ENCODE results near the gene CUEDC2. TPM values are rescaled to one million over a fixed set of nuclear protein-coding genes. Genes with fewer than 3 reads are reported as not detected.
A peak's percentile ranks its signal among the peaks of the same experiment; 100 is the strongest.

The CUEDC2 gene
- total and polyA plus RNA-seq, 10 of the 15 experiments (the other 5 are each of a cell fraction or from before 2014, with no cell fraction given): 20.4 to 121 (median 75.0) TPM

GRCh38 chr10:102449321-102450123 lies 17.1 kb upstream of the CUEDC2 start (continued):
- TF ChIP-seq TAF1 (IDR thresholded peaks at IDR 0.05; ENCODE audit: borderline replicate concordance, low read depth, low read length) (no peak), TARDBP (IDR thresholded peaks at IDR 0.05; ENCODE audit: borderline replicate concordance) (no peak), SIN3A (IDR thresholded peaks at IDR 0.05; ENCODE audit: low read depth, low read length) (0 out of 2 replicates have a peak, but pooled peaks have one; percentile 42), NBN (IDR thresholded peaks at IDR 0.05) (0 out of 2 replicates have a peak, but pooled peaks have one; percentile 57), CBX3 (IDR thresholded peaks at IDR 0.05; ENCODE audit: borderline replicate concordance, low read depth) (no peak), IRF4 (IDR thresholded peaks at IDR 0.05; ENCODE audit: low read depth, low read length) (no peak), WRNIP1 (IDR thresholded peaks at IDR 0.05; ENCODE audit: borderline replicate concordance, low read depth, low read length) (no peak), POLR2AphosphoS2 (IDR thresholded peaks at IDR 0.05; ENCODE audit: low read depth, low read length) (no peak), POU2F2 (IDR thresholded peaks at IDR 0.05; ENCODE audit: borderline replicate concordance, low read depth, low read length) (0 out of 3 replicates have a peak, but pooled peaks have one; percentile 6), GABPA (IDR thresholded peaks at IDR 0.05; ENCODE audit: low read depth) (no peak), ESRRA (IDR thresholded peaks at IDR 0.05; ENCODE audit: low read length) (no peak), BHLHE40 (IDR thresholded peaks at IDR 0.05; ENCODE audit: borderline replicate concordance in 1 of 2, low read depth in 2 of 2, low read length in 1 of 2) (0 out of 4 replicates have a peak, but pooled peaks of 1 of the 2 experiments have one; percentile 38), MEF2B (IDR thresholded peaks at IDR 0.05; ENCODE audit: partially characterized antibody, poor library complexity, severe bottlenecking) (no peak), HCFC1 (IDR thresholded peaks at IDR 0.05; ENCODE audit: low read length) (no peak), ZBTB11 (CRISPR knock-in tag; IDR thresholded peaks at IDR 0.05) (no peak), YY1 (IDR thresholded peaks at IDR 0.05; ENCODE audit: low read depth, low read length) (peak; percentile 74), IRF3 (IDR thresholded peaks at IDR 0.05) (no peak), NR2C1 (IDR thresholded peaks at IDR 0.05) (no peak), JUND (IDR thresholded peaks at IDR 0.05; ENCODE audit: low read depth, low read length) (no peak), BACH1 (IDR thresholded peaks at IDR 0.05; ENCODE audit: borderline replicate concordance) (no peak), SMAD5 (IDR thresholded peaks at IDR 0.05; ENCODE audit: low read depth) (no peak), GATAD2B (conservative IDR thresholded peaks at IDR 0.05; ENCODE audit: low read depth) (no peak), KDM1A (IDR thresholded peaks at IDR 0.05; ENCODE audit: borderline replicate concordance) (no peak), FOXK2 (IDR thresholded peaks at IDR 0.05) (no peak), EP300 (IDR thresholded peaks at IDR 0.05; ENCODE audit: borderline replicate concordance in 1 of 2, control insufficient read depth in 1 of 2, low read depth in 2 of 2, low read length in 2 of 2) (no peak), BCL3 (IDR thresholded peaks at IDR 0.05; ENCODE audit: borderline replicate concordance, insufficient read depth, low read depth, low read length, poor library complexity, severe bottlenecking) (no peak)
